Activated CD4-positive, alpha-beta T cell treated with anti-CD3 and anti-CD28 coated beads for 1 hour (primary cell): ENCODE data around the gene ACSL5.
"Not testable (repeated sequence)": the region's sequence is repeated elsewhere in the genome, so short reads cannot be mapped to it uniquely, and the experiment has no call there.

Experiments
- DNase-seq: peaks from one replicate; pipeline ENCODE4 v3.0.0-alpha.2; 2020

ACSL5 gene

DNA sequence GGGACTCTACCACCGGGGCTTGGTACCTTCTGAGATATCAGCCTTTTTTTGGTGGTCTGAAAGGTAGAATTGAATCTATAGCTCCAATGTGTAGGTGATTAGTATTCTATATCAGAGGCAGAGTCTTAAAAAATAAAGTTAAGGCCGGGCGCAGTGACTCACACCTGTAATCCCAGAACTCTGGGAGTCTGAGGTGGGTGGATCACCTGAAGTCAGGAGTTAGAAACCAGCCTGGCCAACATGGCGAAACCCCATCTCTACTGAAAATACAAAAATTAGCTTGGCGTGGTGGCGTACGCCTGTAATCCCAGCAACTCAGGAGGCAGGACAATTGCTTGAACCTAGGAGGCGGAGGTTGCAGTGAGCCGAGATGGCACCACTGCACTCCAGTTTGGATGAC lies 3.2 kb downstream of the ACSL5 start:
- not testable (repeated sequence) for DNase-seq

- no peak for DNase-seq
These were observed 5.8 kb downstream of the ACSL5 start for GRCh38 chr10:112379635-112380296.

- DNase-seq, result no peak
These were observed 8.8 kb downstream of the ACSL5 start for GRCh38 chr10:112382515-112383235.

DNA sequence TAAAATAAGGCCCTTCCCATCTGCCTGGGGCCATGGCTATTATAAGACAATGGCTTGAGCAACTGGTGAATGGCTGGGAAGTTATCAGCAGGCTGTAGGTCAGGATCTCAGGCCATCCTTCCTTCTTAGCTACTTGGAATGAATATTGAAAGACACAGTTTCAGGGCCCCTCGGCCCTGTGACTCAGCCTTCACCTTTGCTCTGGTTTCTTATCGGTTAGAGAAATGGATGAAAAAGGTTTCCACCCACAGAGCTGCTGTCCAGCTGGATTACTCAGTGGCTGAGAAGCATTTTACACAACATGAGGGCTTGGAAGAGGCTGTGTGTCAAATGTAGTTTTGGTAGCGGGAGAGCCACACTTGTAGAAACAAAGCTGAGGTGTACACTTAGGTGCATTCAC lies 9.4 kb downstream of the ACSL5 start:
- DNase-seq, result no peak

DNA sequence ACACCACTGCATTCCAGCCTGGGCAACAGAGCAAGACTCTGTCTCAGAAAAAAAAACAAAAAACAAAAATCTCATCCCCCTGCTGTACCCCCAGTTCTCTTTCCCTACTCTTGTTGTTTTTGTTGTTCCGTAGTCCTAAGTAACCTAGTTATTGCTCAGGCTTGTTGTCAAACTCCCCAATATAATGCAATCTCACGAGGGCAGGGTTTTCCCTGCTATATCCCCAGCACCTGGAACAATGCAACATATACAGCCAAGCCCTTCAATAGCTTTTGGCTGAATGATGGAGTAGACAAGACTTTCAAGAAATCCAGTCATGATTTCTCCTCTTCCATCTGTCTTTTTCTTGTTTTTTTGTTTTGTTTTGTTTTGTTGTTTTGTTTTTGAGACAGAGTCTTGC lies 10.2 kb downstream of the ACSL5 start:
- no peak for DNase-seq

DNA sequence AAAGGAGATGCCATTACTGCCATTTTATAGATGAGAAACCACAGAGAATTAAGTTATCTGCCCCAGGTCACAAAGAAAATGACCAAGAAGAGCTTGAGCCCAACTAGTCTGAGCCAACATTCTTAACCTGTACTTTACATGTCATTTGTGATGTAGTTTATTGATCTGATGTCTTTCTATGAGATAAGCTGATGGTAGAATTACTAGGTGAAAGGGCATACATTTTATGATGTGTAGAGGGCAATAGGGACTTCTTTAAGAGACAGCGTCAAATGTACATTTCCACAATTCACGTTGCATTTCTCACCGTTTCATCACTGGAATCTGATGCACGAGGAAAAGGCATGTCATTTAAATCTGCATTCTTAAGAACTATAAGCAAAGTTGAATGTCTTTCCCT lies 11.3 kb downstream of the ACSL5 start:
- DNase-seq, result no peak

GRCh38 chr10:112388056-112388455 lies 14.1 kb downstream of the ACSL5 start:
- DNase-seq, result not testable (repeated sequence)

DNA sequence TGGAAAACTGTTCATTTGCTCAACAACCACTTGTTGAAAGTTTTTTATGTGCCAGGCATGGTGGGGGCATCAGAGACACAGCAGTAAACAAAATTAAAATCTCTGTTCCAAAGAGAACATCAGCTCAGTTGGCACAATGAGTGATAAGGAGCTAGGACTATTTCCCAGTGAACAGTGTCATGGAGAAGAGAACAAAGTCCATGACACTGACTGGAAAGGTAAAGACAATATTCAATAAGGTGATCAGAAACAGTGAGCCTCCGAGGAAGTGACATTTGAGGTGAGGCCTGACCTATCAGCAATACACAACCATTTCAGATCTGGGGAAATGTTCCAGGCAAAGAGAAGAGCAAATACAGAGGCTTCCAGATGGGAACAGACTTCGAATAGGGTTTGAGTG lies 14.6 kb downstream of the ACSL5 start:
- no peak for DNase-seq

DNA sequence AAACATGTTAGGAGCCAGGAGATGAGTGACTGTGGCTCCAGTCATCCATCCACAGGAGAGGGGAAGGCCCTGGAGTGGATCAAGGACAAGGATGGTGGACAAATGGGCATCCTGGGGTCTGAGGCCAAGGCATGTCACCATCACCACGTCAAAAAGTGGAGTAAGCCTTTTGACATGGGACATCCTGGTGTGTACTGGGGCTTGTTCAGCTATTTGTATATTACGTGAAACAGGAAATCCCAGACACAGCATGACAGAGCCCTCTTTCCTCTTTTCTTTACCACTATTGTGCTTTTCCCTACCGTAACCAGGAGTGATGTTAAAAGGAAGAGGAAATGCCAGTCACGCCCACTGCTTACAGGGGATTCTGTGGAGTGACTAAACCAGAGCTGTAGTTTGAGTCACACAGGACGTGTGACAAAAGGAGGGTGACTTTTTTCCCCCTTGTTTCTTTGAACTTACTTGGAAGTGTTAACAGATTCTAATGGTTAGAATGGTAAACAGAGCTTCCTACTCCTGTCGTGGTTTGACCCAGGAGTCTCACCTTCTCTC lies 15.4 kb downstream of the ACSL5 start:
- DNase-seq, result no peak

DNA sequence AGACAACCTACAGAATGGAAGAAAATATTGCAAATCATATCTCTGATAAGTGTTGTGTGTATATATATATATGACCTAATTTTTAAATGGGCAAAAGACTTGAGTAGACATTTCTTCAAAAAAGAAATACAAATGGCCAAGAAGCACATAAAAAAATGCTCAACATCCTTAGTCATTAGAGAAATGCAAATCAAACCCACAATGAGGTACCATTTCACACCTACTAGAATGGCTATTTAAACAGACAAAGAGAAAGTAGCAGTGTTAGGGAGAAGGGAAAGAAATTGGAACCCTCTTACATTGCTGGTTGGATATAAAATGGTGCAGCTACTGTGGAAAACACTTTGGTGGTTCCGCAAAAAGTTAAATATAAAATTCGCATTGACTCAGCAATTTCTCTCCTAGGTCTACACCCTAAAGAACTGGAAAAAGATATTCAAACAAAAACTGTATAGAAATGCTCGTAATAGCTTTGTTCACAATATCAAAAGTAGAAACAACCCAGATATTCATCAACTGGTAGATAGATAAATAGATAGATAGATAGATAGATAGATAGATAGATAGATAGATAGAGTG lies 16.3 kb downstream of the ACSL5 start:
- DNase-seq, result no peak

DNA sequence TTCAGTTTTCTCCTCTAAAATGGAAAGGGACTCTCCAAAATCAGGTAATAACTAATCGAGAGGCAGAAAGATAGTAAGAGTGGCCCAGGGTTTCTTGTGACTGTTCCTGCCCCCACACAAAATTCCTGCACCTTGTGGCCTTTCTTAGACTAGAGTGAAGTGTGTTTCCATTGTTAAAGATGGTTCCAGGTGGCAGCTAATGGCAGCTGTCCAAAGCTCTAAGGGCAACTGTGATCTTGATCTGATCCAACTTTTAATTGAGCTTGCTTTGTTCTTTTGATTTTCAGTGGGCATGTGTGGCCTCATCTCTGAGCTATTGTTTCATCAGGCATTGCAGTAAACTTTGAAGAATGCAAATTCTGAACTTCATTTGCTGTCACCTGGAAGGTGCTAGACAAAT lies 19.4 kb downstream of the ACSL5 start:
- DNase-seq, result no peak

- no peak for DNase-seq
These were observed 19.9 kb downstream of the ACSL5 start for GRCh38 chr10:112393827-112394226.

DNA sequence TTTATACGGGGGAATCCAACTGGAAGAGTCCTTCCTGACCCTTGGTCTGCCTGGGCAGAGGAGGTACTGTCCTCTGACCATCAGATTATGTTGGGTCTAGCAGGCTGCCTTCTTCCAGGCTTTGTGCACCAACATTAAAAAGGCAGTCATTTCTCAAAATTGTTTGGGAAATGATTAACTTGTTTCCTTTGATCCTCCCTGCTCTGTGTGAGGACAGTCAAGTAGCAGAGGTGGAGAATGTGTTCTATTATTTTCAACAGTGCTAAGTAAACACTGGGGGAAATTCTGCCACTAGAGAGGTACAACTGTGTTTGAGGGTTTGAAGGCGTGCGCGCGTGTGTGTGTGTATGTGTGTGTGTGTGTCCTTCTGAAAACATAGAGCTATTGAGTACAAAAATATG lies 20.6 kb downstream of the ACSL5 start:
- no peak for DNase-seq

DNA sequence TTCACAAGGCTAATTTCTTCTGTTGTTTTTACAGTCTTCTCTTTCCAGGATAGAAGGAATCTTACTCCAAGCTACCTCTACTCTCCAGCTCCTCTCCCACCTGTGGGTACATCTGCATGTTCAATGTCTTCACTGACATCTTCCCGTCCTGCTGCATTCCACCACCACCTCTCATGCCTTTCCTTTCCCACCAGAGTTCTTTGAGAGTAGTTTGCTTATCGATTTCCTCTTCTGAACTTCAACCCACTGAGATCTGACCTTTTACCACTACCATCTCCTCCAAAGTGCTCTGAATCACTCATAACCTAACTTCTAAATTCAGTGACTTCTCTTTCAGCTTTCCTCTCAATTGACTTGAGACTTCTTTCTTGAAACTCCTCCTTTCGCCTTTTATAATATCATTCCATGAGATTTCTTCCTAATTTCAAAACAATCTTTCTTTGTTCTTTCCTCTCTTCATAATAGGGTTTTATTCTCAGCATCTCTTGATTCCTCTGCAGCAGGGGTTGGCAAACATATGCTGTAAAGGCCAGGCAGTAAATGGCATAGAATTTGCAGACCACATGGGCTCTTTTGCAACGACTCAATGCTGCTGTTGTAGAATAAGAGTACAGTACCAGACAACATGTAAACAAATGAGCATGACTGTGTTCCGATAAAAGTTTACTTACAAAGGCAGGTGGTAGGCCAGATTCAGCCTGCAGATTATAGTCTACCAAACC lies 22.1 kb downstream of the ACSL5 start:
- no peak for DNase-seq

GRCh38 chr10:112397592-112397991 lies 23.7 kb downstream of the ACSL5 start:
- no peak for DNase-seq

GRCh38 chr10:112402917-112403316 lies 29.0 kb downstream of the ACSL5 start:
- no peak for DNase-seq

GRCh38 chr10:112404617-112405016 lies 30.7 kb downstream of the ACSL5 start:
- DNase-seq, result no peak

DNA sequence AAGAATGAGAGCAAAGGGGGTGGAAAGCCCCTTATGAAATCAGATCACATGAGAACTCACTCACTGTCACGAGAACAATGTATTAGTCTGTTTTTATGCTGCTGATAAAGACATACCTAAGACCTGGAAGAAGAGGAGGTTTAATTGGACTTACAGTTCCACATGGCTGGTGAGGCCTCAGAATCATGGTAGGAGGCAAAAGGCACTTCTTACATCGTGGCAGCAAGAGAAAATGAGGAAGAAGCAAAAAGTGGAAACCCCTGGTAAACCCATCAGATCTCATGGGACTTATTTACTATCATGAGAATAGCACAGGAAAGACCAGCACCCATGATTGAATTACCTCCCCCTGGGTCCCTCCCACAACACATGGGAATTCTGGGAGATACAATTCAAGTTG lies 32.9 kb downstream of the ACSL5 start:
- not testable (repeated sequence) for DNase-seq

GRCh38 chr10:112407696-112408095 lies 33.8 kb downstream of the ACSL5 start:
- no peak for DNase-seq

GRCh38 chr10:112409299-112409698 lies 35.4 kb downstream of the ACSL5 start:
- DNase-seq, result no peak

- no peak for DNase-seq
These were observed 35.8 kb downstream of the ACSL5 start for GRCh38 chr10:112409755-112410154.

GRCh38 chr10:112412696-112413095 lies 38.8 kb downstream of the ACSL5 start:
- no peak for DNase-seq

GRCh38 chr10:112421731-112422130 lies 47.8 kb downstream of the ACSL5 start:
- DNase-seq, result no peak
